MM.1S (cell line): ENCODE measurements around the gene SLCO3A1.

Source experiments
- CTCF ChIP-seq: fragments of 300-600 bp; sonication (generic); IDR thresholded peaks from 2 replicates; pipeline ENCODE4 v1.5.1; 2016; ENCODE audit warnings: antibody characterized with exemption, low read length, mixed read lengths
- EZH2 ChIP-seq: fragments of 300-600 bp; sonication (generic); optimal IDR thresholded peaks from 2 replicates; pipeline ENCODE3; 2017; ENCODE audit warnings: low read depth, mild to moderate bottlenecking, antibody characterized with exemption, low read length, mixed read lengths
- EZH2phosphoT487 ChIP-seq: fragments of 300-600 bp; sonication (generic); IDR thresholded peaks from 2 replicates; pipeline ENCODE4 v1.6.1; 2018; ENCODE audit warnings: antibody characterized with exemption, low read length

- TF ChIP-seq CTCF (no peak), EZH2 (no peak), EZH2phosphoT487 (no peak)
Observed at GRCh38 chr15:92044203-92044909, 190.8 kb downstream of the SLCO3A1 start.
